IMR-90 (cell line): Measurements from ENCODE around the gene ACSS1.

Experiments
- CTCF ChIP-seq: conservative IDR thresholded peaks from 2 replicates; pipeline ENCODE4 v1.5.1; 2012; ENCODE audit warnings: mild to moderate bottlenecking, low read depth, low read length, improper control_type of control experiment
- FOS ChIP-seq: fragments of 150-350 bp; IDR thresholded peaks from 2 replicates; pipeline ENCODE4 v1.6.1; 2016; ENCODE audit warnings: low read depth, low read length
- MAZ ChIP-seq: IDR thresholded peaks from 2 replicates; pipeline ENCODE4 v1.6.1; 2012; ENCODE audit warnings: low read depth, mild to moderate bottlenecking, low read length, improper control_type of control experiment, moderate library complexity, borderline replicate concordance
- POLR2A ChIP-seq: IDR thresholded peaks from 2 replicates; pipeline ENCODE4 v1.6.1; 2012; ENCODE audit warnings: mild to moderate bottlenecking, low read depth, low read length
- RCOR1 ChIP-seq: IDR thresholded peaks from 2 replicates; pipeline ENCODE4 v1.6.1; 2012; ENCODE audit warnings: mild to moderate bottlenecking, low read length, improper control_type of control experiment; ENCODE audit not compliant: insufficient replicate concordance

- TF ChIP-seq CTCF = no peak
- TF ChIP-seq MAZ = no peak
- no peak for TF ChIP-seq RCOR1
- TF ChIP-seq FOS = no peak
- no peak for TF ChIP-seq POLR2A
Observed at GRCh38 chr20:25050501-25051350, 7.2 kb downstream of the ACSS1 start.
